ENCODE measurements around the gene CCDC85C.

DNA sequence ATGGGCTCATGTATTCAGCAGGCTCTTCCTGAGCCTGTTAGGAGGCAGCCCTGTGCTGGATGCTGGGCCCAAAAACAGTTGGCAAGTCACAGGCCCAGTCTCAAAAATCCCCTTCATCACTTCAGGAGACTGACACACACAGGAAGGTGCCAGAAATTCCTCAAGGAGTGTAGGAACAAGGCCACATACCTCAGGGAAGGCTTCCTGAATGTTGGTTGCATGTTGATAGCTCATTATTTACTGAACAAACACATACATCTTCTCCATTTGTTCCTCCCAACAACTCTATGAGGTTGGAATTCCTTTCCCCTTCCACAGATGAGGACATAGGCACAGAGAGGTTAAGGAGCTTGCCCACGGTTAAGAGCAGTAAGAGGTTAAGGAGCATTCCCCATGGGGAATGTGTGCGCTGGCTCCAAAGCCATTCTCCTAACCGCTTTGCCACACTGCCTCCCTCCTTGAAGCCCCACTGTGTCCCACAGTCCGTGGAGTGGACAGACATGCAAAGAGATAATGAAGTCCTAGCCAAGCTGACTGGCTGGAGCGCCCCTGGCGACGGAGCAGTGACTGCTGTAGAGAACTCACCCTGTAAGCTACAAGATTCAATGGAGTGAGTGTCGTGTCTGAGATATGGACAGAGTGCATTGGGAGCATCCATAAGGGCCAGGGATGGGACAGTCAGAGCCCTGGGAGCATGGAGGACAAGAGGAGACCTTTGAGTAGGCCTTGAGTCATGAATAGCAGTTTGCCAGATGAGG lies 44.2 kb upstream of the CCDC85C start:
- TF ChIP-seq, protein P1, sequence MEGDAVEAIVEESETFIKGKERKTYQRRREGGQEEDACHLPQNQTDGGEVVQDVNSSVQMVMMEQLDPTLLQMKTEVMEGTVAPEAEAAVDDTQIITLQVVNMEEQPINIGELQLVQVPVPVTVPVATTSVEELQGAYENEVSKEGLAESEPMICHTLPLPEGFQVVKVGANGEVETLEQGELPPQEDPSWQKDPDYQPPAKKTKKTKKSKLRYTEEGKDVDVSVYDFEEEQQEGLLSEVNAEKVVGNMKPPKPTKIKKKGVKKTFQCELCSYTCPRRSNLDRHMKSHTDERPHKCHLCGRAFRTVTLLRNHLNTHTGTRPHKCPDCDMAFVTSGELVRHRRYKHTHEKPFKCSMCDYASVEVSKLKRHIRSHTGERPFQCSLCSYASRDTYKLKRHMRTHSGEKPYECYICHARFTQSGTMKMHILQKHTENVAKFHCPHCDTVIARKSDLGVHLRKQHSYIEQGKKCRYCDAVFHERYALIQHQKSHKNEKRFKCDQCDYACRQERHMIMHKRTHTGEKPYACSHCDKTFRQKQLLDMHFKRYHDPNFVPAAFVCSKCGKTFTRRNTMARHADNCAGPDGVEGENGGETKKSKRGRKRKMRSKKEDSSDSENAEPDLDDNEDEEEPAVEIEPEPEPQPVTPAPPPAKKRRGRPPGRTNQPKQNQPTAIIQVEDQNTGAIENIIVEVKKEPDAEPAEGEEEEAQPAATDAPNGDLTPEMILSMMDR (conservative IDR thresholded peaks at IDR 0.05; ENCODE audit: low read depth in 2 of 2), result peak in 1 of 2 experiments; percentile 35; a peak in 2 of 4 replicates
- no peak for TF ChIP-seq EZH2 (IDR thresholded peaks at IDR 0.05; ENCODE audit: low read depth, unreplicated experiment)
